ENCODE data around the gene PLB1. TPM values are rescaled to one million over a fixed set of nuclear protein-coding genes. Genes with fewer than 3 reads are reported as not detected.
"Not testable (repeated sequence)": the region's sequence is repeated elsewhere in the genome, so short reads cannot be mapped to it uniquely, and the experiment has no call there.

The PLB1 gene
- total RNA-seq, 1 experiment from 2014 or later, result not detected

- DNase-seq (ENCODE audit: low spot score), result no peak
These were observed 26.6 kb upstream of the PLB1 start for GRCh38 chr2:28469304-28469703.

- DNase-seq (ENCODE audit: low spot score), result peak; percentile 24
These were observed 25.8 kb upstream of the PLB1 start for GRCh38 chr2:28469947-28470535.

GRCh38 chr2:28470759-28471158 is 25.1 kb upstream of the PLB1 start:
- peak; percentile 52 for DNase-seq (ENCODE audit: low spot score)

- DNase-seq (ENCODE audit: low spot score), result peak; percentile 63
These were observed 24.6 kb upstream of the PLB1 start for GRCh38 chr2:28471214-28471613.

- DNase-seq (ENCODE audit: low spot score), result no peak
These were observed 24.1 kb upstream of the PLB1 start for GRCh38 chr2:28471701-28472236.

- not testable (repeated sequence) for DNase-seq (ENCODE audit: low spot score)
These were observed 23.2 kb upstream of the PLB1 start for GRCh38 chr2:28472641-28473040.

GRCh38 chr2:28475088-28475595 is 20.7 kb upstream of the PLB1 start:
- DNase-seq (ENCODE audit: low spot score), result no peak

GRCh38 chr2:28477087-28477486 is 18.8 kb upstream of the PLB1 start:
- DNase-seq (ENCODE audit: low spot score), result no peak

- DNase-seq (ENCODE audit: low spot score), result no peak
These were observed 18.2 kb upstream of the PLB1 start for GRCh38 chr2:28477645-28478044.

- no peak for DNase-seq (ENCODE audit: low spot score)
These were observed 15.3 kb upstream of the PLB1 start for GRCh38 chr2:28480403-28481049.

- no peak for DNase-seq (ENCODE audit: low spot score)
These were observed 14.0 kb upstream of the PLB1 start for GRCh38 chr2:28481905-28482304.

- DNase-seq (ENCODE audit: low spot score), result no peak
These were observed 11.0 kb upstream of the PLB1 start for GRCh38 chr2:28484835-28485234.

GRCh38 chr2:28486526-28486925 is 9.3 kb upstream of the PLB1 start:
- no peak for DNase-seq (ENCODE audit: low spot score)

GRCh38 chr2:28487258-28487657 is 8.6 kb upstream of the PLB1 start:
- no peak for DNase-seq (ENCODE audit: low spot score)

- no peak for DNase-seq (ENCODE audit: low spot score)
These were observed 7.6 kb upstream of the PLB1 start for GRCh38 chr2:28488083-28488830.

- no peak for DNase-seq (ENCODE audit: low spot score)
These were observed 6.8 kb upstream of the PLB1 start for GRCh38 chr2:28488858-28489575.

- no peak for DNase-seq (ENCODE audit: low spot score)
These were observed 5.3 kb upstream of the PLB1 start for GRCh38 chr2:28490558-28490957.

- DNase-seq (ENCODE audit: low spot score), result no peak
These were observed 3.6 kb upstream of the PLB1 start for GRCh38 chr2:28492282-28492681.

- DNase-seq (ENCODE audit: low spot score), result no peak
These were observed 2.2 kb upstream of the PLB1 start for GRCh38 chr2:28493636-28494035.

- no peak for DNase-seq (ENCODE audit: low spot score)
These were observed 921 bp downstream of the PLB1 start for GRCh38 chr2:28496781-28497180.

- DNase-seq (ENCODE audit: low spot score), result no peak
These were observed 1.3 kb downstream of the PLB1 start for GRCh38 chr2:28497206-28497605.

- DNase-seq (ENCODE audit: low spot score), result no peak
These were observed 3.4 kb downstream of the PLB1 start for GRCh38 chr2:28499282-28499681.
